Measurements from ENCODE around the gene IPO13. TPM values are rescaled to one million over a fixed set of nuclear protein-coding genes. Genes with fewer than 3 reads are reported as not detected.
A peak's percentile ranks its signal among the peaks of the same experiment; 100 is the strongest.

IPO13 gene
- total RNA-seq, 2 donors from 2014 or later = 18.6 to 21.5 TPM

DNA sequence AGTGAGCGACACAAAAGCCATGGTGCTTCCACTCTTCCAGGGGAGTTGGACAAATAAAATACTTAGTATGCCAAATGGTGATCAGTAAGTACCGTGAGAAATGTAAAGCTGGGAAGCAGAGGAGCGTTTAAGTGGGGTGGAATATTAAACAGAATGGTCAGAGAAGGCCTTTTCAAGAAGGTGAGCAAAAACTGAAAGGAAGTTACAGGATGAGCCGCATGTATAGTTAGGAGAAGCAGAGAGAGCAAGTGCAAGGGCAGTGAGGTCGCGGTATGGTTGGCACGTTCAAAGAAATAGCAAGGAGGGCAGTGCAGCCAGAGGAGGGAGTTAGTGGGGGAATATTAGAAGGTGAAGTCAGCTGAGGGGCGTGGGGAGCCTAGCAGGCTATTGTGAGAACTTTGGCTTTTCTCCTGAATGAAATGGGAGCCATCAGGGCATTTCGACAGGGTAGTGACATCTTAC lies 27.3 kb downstream of the IPO13 start:
- H3K27ac ChIP-seq (ENCODE audit: low read depth, low read length) = no peak overlapping the region
- peaks cover 22% of the 10 kb centered on the region for H3K4me1 Mint-ChIP-seq
- no peaks in the 10 kb centered on the region for H3K27me3 ChIP-seq (ENCODE audit: control insufficient read depth, insufficient read depth, low read length, poor library complexity, severe bottlenecking)
- peak overlapping the region; percentile 93 for H3K27ac Mint-ChIP-seq
- no peaks in the 10 kb centered on the region for H3K9me3 ChIP-seq (ENCODE audit: control insufficient read depth, low read length)
- TF ChIP-seq, protein P1, sequence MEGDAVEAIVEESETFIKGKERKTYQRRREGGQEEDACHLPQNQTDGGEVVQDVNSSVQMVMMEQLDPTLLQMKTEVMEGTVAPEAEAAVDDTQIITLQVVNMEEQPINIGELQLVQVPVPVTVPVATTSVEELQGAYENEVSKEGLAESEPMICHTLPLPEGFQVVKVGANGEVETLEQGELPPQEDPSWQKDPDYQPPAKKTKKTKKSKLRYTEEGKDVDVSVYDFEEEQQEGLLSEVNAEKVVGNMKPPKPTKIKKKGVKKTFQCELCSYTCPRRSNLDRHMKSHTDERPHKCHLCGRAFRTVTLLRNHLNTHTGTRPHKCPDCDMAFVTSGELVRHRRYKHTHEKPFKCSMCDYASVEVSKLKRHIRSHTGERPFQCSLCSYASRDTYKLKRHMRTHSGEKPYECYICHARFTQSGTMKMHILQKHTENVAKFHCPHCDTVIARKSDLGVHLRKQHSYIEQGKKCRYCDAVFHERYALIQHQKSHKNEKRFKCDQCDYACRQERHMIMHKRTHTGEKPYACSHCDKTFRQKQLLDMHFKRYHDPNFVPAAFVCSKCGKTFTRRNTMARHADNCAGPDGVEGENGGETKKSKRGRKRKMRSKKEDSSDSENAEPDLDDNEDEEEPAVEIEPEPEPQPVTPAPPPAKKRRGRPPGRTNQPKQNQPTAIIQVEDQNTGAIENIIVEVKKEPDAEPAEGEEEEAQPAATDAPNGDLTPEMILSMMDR (conservative IDR thresholded peaks at IDR 0.05) = no peak
- peak overlapping the region; percentile 29 for H3K9ac ChIP-seq (ENCODE audit: extremely low read depth, low read length, poor library complexity, severe bottlenecking)
- peaks cover 39% of the 10 kb centered on the region for H3K36me3 ChIP-seq (ENCODE audit: control insufficient read depth, insufficient read depth, low read length)
- H3K9me3 Mint-ChIP-seq = no peaks in the 10 kb centered on the region
- H3K4me3 Mint-ChIP-seq = peak overlapping the region; percentile 72
- peaks cover 3% of the 10 kb centered on the region for H3K4me1 ChIP-seq (ENCODE audit: control insufficient read depth, insufficient read depth, low read length)
- peaks cover 35% of the 10 kb centered on the region for H3K36me3 Mint-ChIP-seq (ENCODE audit: low read depth)
- peak overlapping the region; percentile 90 for H3K4me3 ChIP-seq (ENCODE audit: low read length)
- DNase-seq = no peak
- 43 to 47% methylated on average over 9 of the region's 9 CpGs for WGBS, 2 experiments (ENCODE audit: insufficient coverage in 1 of 2, insufficient read length in 1 of 2)
- H3K27me3 Mint-ChIP-seq (ENCODE audit: insufficient read depth) = no peaks in the 10 kb centered on the region

DNA sequence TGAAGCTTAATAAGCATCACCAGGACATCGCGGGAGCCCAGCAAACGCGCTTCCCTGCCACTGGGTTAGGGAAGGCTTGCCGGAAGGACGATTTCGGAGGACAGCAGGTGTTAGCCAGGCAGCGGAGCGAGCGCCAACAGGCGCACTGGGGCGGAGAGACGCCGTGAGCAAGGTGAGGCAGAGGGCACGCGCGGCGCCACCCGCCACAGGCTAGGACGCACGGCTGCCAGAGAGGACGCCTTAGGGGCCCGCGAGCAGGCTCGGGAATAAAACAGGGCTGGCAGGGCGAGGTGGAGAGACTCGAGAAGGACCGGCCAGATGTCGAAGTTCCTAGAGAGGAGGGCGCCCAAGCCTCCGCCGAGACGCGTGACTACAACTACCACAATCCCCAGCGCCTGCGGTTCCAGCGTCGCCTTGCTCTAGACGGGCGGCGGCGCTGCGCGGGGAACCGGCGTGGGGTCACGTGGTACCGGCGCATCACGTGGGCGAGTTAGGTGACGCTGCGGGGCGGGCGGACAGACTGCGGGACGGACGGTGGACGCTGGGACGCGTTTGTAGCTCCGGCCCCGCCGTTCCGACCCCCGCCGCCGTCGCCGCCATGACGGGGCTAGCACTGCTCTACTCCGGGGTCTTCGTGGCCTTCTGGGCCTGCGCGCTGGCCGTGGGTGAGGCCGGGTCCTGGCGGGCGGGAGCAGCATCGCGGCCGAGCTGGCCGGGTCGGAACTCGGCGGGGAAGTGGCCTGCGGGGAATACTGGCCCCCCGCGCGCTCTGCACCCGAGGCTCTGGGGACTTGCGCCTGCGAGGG lies 27.9 kb downstream of the IPO13 start, which contains the start of gene ATP6V0B:
Gene ATP6V0B, plus strand, starts transcription at position 518 of the 806 bp plus-strand sequence. Its CDS starts 81 bp downstream, at position 599.
- peak within 1 kb of the TSS; percentile 90 for H3K4me3 ChIP-seq (ENCODE audit: low read length)
- H3K27ac Mint-ChIP-seq = peak within 1 kb of the TSS; percentile 93
- DNase-seq = peak; percentile 99
- TF ChIP-seq, protein P1 (conservative IDR thresholded peaks at IDR 0.05) = peak; percentile 44
- peaks cover 3% of the 10 kb centered on the region for H3K4me1 ChIP-seq (ENCODE audit: control insufficient read depth, insufficient read depth, low read length)
- peaks cover 39% of the 10 kb centered on the region for H3K36me3 ChIP-seq (ENCODE audit: control insufficient read depth, insufficient read depth, low read length)
- peak within 1 kb of the TSS; percentile 72 for H3K4me3 Mint-ChIP-seq
- peak within 1 kb of the TSS; percentile 26 for H3K27ac ChIP-seq (ENCODE audit: low read depth, low read length)
- no peaks in the 10 kb centered on the region for H3K9me3 ChIP-seq (ENCODE audit: control insufficient read depth, low read length)
- H3K27me3 Mint-ChIP-seq (ENCODE audit: insufficient read depth) = no peaks in the 10 kb centered on the region
- 0% methylated on average over 34 to 93 of the region's 93 CpGs for WGBS, 2 experiments (ENCODE audit: insufficient coverage in 1 of 2, insufficient read length in 1 of 2)
- H3K9ac ChIP-seq (ENCODE audit: extremely low read depth, low read length, poor library complexity, severe bottlenecking) = peak within 1 kb of the TSS; percentile 81
- peaks cover 22% of the 10 kb centered on the region for H3K4me1 Mint-ChIP-seq
- no peaks in the 10 kb centered on the region for H3K27me3 ChIP-seq (ENCODE audit: control insufficient read depth, insufficient read depth, low read length, poor library complexity, severe bottlenecking)
- H3K9me3 Mint-ChIP-seq = no peaks in the 10 kb centered on the region
- peaks cover 35% of the 10 kb centered on the region for H3K36me3 Mint-ChIP-seq (ENCODE audit: low read depth)

DNA sequence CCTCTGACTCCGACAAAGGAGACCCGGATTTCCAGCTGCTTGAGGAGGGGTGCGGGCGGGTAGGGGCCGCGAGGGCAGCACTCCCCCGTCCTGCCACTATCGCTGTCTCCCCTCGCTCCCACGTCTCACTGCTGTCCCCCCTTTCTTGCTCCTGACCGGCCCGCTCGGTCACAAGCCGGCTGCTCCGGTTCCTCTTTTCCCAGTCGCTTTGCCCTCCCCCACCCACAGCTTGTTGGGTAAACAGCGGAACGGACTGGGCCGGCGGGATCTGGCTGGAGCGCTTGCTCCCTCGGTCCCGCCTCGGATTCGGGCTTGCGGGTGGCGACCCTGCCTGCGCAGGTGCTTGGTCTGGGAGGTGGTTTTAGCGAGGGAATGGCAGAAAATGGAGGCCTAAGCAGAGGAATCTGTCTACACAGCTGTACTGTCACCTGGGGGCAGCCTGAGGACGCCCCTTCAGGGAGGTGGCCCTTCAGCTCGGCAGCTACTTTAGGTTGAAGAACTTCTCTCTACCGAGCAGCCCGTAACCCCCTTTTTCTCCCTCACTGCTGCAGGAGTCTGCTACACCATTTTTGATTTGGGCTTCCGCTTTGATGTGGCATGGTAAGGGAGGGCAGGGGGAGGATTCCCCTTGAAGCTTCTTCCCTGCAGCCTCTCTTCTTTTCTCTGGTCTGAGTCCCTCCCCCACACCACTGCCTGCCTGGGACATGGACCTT lies 28.7 kb downstream of the IPO13 start:
- Histone ChIP-seq H3K9me3 (ENCODE audit: control insufficient read depth, low read length) (no peaks in the 10 kb centered on the region), H3K4me3 (ENCODE audit: low read length) (peak overlapping the region; percentile 90), H3K4me1 (ENCODE audit: control insufficient read depth, insufficient read depth, low read length) (peaks cover 6% of the 10 kb centered on the region), H3K27ac (ENCODE audit: low read depth, low read length) (peak overlapping the region; percentile 26), H3K36me3 (ENCODE audit: control insufficient read depth, insufficient read depth, low read length) (peaks cover 39% of the 10 kb centered on the region), H3K27me3 (ENCODE audit: control insufficient read depth, insufficient read depth, low read length, poor library complexity, severe bottlenecking) (no peaks in the 10 kb centered on the region), H3K9ac (ENCODE audit: extremely low read depth, low read length, poor library complexity, severe bottlenecking) (peak overlapping the region; percentile 81)
- peak; percentile 70 for DNase-seq
- TF ChIP-seq, protein P1 (conservative IDR thresholded peaks at IDR 0.05) = no peak
- peaks cover 35% of the 10 kb centered on the region for H3K36me3 Mint-ChIP-seq (ENCODE audit: low read depth)
- H3K9me3 Mint-ChIP-seq = no peaks in the 10 kb centered on the region
- 2 to 3% methylated on average over 8 to 33 of the region's 34 CpGs for WGBS, 2 experiments (ENCODE audit: insufficient coverage in 1 of 2, insufficient read length in 1 of 2)
- no peaks in the 10 kb centered on the region for H3K27me3 Mint-ChIP-seq (ENCODE audit: insufficient read depth)
- peak overlapping the region; percentile 72 for H3K4me3 Mint-ChIP-seq
- H3K4me1 Mint-ChIP-seq = peaks cover 25% of the 10 kb centered on the region
- H3K27ac Mint-ChIP-seq = peak overlapping the region; percentile 93
